GM19025 (cell line): ENCODE data around the gene SPRYD3.

ENCODE experiments used
- ATAC-seq: cut with Tn5 transposase; IDR thresholded peaks from one replicate; pipeline ENCODE4 v1.9.1; 2021; ENCODE audit warnings: mild to moderate bottlenecking, low read depth, moderate library complexity; ENCODE audit not compliant: unreplicated experiment

The SPRYD3 gene

GRCh38 chr12:53086361-53086760 is 7.2 kb upstream of the SPRYD3 start:
- ATAC-seq: no peak

- ATAC-seq: no peak
Observed at GRCh38 chr12:53082637-53083175, 3.5 kb upstream of the SPRYD3 start.

- no peak for ATAC-seq
Observed at GRCh38 chr12:53078425-53079225, 565 bp downstream of the SPRYD3 start.

GRCh38 chr12:53077030-53077429 is 2.2 kb downstream of the SPRYD3 start:
- ATAC-seq: no peak

GRCh38 chr12:53076461-53076860 is 2.7 kb downstream of the SPRYD3 start:
- ATAC-seq: no peak

GRCh38 chr12:53074999-53075370 is 4.2 kb downstream of the SPRYD3 start:
- no peak for ATAC-seq

- ATAC-seq: no peak
Observed at GRCh38 chr12:53074283-53074998, 4.7 kb downstream of the SPRYD3 start.

DNA sequence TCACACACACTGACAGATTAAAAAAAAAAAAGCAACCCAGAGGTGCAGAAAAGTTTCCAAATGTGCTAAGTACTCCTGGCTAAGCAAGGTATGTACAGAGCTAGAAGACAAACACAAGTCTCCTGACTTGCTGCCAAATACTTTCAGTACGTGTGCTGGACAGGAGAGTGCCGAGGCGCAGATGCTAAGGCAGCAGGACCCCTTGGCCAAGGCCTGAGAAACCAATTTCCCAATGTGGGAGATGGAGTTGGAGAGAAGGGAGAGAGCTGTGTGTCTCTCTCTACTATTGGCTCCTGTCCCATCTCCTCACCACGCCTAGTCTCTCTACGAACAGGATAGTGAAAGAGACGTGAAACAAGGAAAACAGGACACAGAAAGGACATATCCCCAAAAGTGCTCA is 5.3 kb downstream of the SPRYD3 start:
- no peak for ATAC-seq

DNA sequence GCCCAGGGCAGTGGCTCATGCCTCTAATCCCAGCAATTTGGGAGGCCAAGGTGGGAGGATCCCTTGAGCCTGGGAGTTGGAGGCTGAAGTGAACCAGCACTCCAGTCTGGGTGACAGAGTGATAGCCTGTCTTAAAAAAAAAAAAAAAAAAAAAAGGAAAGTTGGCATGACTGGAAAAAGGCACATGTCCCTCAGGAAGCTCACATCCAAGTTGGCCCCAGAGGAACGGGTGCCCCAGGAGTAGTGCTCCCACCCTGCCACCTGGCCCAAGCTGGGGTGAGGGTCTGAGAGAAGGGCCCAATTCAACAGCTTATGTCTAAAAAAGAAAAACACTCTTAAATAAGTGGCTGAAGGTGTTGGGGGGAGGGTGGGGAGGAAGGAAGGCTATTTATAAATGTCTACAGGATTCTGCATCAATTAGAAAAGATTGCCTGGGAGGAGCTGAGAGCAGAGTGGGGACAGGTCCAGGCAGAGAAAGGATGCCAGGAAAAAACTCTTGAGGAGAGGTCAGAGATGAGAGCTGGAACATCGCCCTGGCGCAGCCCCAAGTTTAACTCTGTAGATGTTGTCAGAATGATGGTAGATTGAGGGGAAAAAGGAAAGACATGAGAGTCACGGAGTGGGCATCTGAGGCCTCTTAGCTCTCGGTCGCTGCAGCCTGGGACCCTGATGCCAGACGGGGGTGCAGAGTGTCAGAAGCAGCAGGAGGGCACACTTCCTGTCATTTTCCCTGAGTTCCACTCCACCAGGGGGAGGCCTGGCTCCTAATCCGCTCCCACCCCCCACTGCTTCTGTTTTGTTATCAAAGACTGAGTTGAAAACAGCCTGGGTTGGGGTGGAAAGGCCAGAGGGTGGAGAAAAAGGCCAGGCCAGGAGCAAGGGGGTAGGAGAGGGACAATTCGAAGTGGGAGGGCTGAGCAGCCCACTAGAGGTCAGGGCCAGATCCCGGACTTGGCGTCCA is 7.3 kb downstream of the SPRYD3 start:
- ATAC-seq: no peak

DNA sequence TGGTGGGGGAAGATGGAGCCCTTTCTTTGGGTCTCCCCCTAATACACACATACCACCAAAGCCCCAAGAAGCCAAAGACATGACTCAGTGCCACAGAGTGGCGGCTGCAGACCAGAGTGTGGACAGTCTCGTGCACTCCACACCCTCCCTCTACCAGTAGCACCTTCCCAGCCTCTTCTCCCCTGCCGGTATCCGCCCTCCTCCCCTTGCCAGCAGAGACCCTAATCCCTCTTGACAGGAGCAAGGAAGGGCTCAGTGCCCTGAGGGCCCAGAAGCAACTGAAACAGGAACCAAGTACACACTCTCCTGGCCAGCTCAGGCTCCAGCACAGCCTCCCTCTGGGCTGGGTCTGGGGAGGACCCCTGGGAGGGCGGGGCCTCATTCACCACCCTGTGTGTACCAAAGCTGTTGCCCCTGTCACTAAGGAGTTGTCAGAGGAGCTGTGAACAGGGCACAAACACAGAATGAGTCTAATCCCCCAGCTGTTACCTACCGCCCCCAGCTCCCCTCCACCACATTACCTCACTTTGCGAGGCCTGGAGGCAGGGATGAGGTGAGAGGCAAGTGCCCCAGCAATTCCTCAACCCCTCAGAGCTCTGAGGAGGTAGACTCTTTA is 8.2 kb downstream of the SPRYD3 start:
- ATAC-seq: no peak

GRCh38 chr12:53069621-53070410 is 9.4 kb downstream of the SPRYD3 start:
- no peak for ATAC-seq

DNA sequence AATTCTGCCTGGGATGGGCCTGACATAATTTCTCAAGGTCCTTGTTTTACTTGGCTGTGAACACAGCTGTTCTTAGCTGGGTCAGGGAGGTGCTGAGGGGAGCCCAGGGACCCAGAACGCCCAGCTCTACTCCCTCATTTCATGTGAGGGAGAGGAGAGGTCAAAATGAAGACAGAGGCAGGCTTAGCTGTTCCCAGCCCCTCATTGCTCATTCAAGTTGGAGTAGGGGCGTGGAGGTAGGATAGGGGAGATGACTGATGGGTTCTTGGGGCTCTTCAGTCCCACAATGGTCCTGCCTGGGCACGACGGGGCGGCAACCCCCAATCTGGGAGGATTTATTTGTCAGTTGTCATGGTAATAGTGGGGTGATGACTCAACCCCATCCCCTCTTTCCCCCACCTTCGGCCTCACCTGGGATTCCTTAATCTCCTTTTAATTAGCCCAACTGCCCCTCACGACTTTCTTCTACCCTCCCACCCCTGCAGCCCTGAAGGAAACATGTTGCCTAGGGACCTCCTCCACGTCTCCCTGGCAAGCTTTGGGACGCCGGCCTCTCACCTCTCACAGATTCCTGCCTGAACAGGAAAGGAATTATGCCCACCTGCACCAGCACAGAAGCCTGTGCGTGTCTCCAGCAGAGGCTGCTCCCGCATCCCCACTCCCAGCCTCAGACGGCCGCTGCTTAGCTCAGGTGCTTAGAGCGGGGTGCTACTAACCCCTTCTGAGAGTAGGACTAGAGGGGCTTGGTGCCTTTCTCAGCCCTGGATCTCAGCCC is 10.2 kb downstream of the SPRYD3 start:
- ATAC-seq: no peak

GRCh38 chr12:53067993-53068770 is 11.0 kb downstream of the SPRYD3 start:
- no peak for ATAC-seq

DNA sequence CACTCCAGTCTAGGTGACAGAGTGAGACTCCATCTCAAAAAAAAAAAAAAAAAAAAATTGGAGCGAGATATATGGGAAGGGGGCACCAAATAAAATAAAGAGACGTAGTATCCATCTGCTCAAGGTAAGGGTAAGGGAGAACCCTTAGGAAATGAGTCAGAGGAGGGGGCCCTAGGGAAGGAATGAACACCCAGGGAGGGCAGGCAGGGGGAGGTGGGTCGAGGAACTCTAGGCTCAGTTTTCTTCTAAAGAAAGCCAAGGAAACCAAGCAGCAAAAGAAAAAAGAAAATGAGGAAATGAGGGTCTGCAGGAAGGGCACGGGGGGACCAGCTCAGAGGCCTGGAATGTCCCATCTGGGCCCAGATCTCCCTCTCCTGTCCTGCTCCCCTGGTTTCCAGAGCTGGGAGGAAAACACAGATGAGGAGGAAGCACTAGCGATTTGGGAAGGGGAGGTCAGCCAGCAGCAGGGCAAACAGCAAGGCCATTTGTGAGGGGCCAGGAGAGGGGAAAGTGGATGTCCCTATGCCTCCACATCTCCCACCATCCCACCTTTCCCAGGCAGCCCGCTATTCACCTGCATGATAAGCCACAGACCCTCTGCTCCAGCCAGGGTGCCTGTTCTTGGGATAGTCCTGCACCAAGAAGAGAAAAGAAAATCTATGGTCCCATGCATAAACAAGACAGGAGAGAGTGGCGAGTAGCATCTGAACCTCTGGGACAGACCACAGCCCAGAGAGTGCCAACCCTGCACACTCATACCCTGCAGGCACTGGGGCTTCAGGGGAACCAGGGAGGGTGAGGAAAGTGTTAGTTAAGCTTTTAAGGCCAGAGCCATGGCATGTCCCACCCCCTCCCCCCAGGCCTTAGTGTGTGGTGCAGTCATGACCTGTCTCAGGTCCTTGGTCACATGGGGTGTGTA is 11.9 kb downstream of the SPRYD3 start:
- no peak for ATAC-seq

DNA sequence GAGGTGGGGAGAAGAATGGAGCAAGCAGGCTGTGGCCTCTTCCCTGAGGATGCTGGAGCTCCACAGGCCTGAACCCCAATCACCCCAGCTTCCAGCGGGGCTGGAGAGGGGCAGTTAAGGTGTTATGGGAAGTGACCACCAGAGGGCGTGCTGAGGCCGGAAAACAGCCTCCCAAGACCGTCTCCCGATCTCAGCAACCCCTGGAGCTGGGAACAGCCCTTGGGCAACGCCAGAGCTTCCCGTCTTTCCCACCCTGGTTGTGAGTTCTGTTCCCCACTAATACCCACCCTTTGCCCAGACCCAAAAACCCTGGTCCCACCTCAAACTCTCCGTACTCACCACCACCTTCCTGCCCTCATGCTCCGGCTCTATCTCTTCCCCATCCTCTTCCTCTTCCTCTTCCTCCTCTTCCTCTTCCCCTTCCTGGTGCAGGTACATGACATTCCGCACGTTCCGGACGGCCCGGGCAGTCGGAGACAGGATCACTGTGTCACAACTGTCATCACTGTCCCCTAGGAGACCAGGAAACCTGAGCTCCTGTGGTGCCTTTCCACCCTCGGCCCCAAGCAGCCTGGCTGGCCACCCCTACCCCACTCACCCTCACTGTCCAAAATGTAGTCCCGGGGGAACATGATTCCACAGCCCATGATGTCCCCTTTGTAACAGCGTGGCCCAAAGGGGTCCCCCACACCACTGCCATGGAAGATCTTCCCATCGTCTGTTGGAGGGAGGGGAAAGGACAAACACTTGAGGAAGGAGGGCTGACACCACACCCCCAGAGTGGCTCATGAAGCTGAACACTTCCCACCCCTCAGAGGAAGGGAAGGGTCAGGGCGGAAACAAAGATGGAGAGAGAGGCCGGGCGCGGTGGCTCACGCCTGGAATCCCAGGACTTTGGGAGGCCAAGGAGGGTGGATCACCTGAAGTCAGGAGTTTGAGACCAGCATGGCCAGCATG is 12.9 kb downstream of the SPRYD3 start:
- no peak for ATAC-seq

DNA sequence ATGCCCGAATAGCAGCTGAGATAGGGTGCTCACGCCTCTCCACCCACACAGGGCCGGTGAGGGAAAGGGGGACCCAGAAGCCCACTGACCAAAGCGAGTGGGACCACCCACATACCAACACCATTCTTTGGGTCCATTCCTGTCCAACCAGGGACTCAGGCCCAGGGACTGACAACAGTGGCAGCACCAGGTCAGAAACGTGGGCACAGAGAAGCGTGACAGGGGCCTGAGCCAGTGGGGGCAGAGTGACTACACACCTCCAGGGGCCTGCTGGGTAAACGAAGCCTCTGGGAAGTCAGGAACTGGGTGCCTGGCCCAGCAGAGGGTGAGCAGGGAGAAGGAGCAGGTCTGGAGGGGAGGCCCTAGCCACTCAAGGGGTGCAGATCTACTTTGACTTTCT is 13.7 kb downstream of the SPRYD3 start:
- no peak for ATAC-seq
